T-helper 1 cell treated with Interleukin-12 subunit alpha and Interleukin-12 subunit beta and Interleukin-4 antibody, amounts not matched to agents 30 ng/mL and 1 ng/mL, for 36 hours (primary cell): ENCODE results near the gene PLD3. TPM values are rescaled to one million over a fixed set of nuclear protein-coding genes. Genes with fewer than 3 reads are reported as not detected.
"Not testable (repeated sequence)": the region's sequence is repeated elsewhere in the genome, so short reads cannot be mapped to it uniquely, and the experiment has no call there.

Experiments used
- intact Hi-C: fragments of 100-400 bp; cut with micrococcal nuclease; formaldehyde crosslinking; loops from one replicate; pipeline ENCODE4 v1.15.1; 2024
- total RNA-seq: library from RNA; stranded (reverse); gene quantifications from 2 replicates; pipeline ENCODE4 v1.2.3, GENCODE V29; 2022

The PLD3 gene
- total RNA-seq, 1 donor from 2014 or later = 67.0 TPM

DNA sequence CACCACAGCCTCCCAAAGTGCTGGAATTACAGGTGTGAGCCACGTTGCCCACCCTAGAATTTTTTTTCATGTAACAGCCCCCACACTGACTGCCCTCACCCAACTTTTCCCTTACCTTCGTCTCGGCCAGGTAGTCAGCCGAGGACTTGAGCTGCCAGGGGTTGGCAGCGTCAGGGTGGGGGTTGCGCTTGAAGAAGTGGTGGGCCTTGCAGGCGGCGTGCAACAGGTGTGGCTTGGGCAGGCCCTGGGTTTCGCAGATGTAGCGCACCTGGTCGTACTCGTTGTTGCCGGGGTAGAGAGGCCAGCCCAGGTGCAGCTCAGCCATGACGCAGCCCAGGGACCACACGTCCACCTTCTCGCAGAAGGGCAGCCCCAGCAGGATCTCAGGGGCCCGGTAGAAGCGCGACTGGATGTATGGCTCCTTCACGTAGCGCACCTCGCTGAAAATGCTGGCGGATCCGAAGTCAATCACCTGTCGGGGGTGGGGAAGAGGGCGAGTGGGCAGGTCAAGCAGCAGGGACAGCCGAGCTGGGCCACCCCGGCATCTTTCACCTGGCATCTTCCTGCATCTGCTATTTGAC, 35.3 kb downstream of the PLD3 start:
- intact Hi-C loops = no loop called here

DNA sequence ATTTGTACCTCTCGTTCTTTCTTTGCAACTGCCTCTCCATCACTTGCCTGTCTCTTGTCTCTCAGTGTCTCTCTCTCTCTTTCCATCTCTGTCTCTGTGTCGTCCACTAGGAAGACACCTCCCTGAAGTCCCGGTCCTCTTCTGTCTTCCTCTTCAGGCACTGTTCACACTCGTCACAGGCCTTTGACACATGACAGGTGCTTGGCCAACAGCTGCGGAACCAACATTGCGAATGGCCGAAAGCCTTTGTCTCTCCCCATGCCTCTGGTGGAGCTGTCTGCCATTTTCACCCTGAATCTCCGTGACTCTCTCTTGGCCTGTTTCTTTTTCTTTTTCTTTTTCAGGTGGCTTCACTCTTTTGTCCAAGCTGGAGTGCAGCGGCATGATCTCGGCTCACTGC, 38.7 kb downstream of the PLD3 start:
- intact Hi-C loops = no loop called here

GRCh38 chr19:40388481-40388880, 40.0 kb downstream of the PLD3 start:
- intact Hi-C loops = no loop called here

DNA sequence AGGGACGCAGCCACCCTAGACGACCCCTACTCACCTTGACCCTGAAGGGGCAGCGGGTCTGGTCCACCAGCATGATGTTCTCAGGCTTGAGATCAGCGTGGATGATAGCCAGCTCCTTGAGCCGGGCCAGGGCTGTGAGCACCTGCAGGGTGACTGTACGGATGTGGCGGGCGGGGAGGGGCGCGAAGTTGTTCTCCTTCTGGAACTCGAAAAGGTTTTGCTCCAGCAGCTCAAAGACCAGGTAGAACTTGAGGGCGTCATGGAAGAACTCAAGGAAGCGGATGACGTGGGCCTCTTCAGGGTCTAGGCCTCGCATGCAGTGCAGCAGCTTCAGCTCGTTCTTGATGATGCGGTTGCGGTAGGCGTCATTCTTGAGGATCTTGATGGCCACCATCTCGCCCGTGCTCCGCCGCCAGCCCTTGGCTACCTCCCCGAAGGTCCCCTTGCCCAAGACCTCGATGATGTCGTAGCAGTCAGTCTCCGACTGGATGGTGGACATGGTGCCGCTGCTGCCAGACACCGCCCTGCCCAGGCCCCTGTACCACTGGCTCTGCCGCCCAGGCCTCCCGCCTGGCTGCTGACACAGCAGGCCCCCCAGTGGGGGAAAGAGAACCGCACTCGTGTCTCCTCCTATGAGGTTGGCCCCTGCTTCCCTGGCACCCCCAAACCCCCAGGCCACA, 41.0 kb downstream of the PLD3 start:
- intact Hi-C loops = no loop called here

GRCh38 chr19:40390084-40390742, 41.7 kb downstream of the PLD3 start, which contains the start of gene HIPK4:
HIPK4 (minus strand) TSS chr19:40390181; CDS start chr19:40389902, 279 bp downstream.
- intact Hi-C loops = no loop called here

- intact Hi-C loops = no loop called here
Measured at GRCh38 chr19:40392123-40392522, 43.6 kb downstream of the PLD3 start.

DNA sequence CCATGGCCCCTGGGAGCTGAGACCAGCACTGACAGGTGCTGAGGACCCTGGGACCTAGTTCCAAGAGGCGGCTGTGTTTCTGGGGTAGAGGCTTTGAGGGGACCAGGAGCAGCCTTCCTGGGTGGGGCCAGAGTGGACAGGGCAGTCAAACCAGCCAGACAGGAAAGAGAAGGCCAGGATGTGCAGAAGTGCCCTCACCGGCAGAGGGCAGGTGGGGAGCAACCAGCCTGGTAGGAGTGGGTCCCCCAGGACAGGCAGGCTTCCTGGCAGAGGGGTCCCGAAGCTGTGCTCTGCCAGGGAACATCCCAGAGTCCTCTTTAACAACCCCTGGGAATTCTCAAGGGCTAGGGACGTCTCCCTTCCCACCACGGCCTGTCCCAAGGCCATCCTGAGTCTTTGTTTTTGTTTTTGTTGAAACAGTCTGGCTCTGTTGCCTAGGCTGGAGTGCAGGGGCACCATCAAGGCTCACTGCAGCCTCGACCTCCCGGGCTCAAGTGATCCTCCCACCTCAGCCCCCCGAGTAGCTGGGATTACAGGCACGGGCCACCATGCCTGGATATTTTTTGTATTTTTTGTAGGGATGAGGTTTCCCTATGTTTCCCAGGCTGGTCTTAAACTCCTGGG, 44.5 kb downstream of the PLD3 start:
- intact Hi-C loops = no loop called here

GRCh38 chr19:40393894-40394815, 45.7 kb downstream of the PLD3 start:
- intact Hi-C loops = no loop called here

DNA sequence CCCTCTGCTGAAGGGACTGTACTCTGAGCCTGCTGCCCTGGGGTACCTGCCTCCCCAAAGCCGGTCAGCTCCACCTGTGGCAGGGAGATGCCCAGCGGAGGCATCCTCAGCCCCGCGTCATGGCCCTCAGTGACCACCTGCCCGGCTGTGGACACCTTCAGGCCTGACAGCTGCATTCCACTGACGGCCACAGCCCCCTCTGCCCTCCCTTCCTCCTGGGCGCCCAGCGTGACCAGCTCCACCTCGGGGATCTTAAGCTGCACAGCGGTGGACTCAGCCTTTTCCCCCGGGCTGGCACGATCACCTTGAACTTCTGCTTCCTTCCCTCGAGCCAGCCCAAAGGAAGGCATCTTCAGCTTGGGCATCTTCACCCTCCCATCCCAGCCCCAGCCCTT, 46.3 kb downstream of the PLD3 start:
- intact Hi-C loops = no loop called here

GRCh38 chr19:40395956-40396355, 47.5 kb downstream of the PLD3 start:
- intact Hi-C loops = no loop called here

DNA sequence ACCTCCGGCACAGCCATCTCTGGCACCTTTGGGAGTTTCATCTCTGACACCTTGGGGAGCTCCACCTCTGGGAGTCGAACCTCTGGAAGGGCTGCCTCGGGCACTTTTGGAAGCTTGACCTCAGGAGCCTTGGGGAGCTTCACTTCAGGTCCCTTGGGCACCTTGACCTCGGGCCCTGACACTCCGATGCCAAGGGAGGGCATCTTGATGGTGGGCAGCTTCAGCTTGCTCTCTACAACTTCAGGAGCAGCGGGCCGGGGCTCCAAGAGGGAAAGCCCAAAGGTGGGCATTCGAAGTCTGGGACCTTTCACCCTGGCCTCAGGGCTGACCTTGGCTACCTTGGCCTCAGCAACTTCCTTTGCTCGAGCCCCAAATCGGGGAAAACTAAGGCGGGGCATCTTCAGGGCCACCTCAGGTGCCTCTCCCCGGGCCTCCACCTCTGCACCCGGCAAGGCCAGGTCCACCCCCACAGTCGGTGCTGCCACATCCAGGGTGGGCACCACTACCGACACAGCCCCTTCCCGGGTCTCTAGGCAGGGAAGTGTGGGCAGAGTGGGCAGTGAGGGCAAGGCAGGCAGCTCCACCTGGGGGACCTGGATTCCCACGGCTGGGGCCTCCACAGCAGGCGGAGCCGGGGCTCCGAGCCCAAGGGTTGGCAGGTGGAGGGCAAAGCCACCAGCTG, 48.5 kb downstream of the PLD3 start:
- intact Hi-C loops = no loop called here

DNA sequence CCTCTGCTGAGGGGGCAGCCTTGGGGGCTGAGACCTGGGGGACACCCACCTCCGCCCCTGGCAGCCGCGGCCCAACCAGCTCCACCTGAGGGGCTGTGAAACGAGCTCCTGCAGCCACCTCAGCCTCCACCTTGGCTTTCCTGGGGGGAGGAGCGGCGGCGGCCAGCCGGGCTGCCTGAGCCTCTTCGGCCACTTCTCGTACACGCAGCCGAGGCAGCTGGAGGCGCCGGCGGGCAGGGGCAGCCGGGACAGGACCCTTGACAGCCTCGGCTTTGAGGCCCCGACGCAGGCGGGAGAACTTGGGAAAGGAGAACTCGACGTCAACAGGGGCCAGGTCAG, 49.0 kb downstream of the PLD3 start:
- intact Hi-C loops = no loop called here

DNA sequence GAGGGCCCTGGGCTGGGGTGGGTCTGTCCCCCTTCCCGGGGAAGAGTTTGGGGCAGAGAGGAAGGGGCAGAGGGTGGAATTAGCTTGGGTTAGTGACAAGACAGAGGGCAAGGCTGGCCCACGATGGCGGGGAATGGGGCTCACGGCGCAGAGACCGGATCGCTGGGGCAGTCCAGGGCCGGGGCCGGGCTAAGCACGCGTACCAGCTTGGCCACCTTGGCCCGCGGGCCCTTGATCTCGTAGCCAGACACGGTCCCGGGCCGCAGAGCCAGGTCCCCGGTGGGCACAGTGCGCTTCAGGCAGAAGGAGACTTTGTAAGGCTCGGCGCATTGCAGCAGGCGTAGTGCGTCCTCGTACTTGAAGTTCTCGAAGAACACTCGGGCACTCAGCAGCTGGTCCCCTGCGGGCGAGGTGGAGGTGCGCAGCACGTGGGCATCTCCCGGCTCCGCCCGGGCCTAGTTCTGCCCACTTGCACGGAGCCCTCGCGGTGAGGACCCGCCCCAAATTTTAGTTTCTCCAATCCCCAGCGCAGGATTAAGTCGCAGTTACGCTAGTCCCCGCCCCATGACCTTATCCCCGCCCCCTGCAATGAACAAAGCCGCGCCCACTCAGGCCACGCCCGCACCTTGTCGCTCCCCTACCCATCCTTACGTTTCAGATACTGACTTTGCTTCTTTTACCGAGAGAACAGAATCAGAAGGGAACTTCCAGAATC, 50.1 kb downstream of the PLD3 start:
- intact Hi-C loops = no loop called here

DNA sequence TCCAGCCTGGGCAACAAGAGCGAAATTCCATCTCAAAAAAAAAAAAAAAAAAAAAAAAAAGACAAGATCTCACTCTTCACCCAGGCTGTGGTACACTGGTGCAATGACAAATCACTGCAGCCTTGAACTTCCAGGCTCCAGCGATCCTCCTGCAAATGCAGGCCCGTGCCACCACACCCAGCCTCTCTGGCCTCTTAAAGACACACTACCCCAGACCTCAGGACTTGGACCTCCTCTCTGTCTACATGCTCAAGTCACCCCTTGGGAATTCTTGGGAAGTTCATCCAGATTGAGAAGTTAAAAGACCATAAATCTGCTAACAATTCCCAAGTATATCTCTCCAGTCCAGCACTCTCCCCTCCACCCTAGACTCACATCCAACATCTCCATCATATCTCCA, 52.1 kb downstream of the PLD3 start:
- intact Hi-C loops = no loop called here

GRCh38 chr19:40403262-40403984, 54.9 kb downstream of the PLD3 start:
- intact Hi-C loops = loop anchor here (1.0 kb wide), 3 partner anchors 55 to 287 kb away; partner anchors contain the start of genes C19orf47, NUMBL and PLD3

DNA sequence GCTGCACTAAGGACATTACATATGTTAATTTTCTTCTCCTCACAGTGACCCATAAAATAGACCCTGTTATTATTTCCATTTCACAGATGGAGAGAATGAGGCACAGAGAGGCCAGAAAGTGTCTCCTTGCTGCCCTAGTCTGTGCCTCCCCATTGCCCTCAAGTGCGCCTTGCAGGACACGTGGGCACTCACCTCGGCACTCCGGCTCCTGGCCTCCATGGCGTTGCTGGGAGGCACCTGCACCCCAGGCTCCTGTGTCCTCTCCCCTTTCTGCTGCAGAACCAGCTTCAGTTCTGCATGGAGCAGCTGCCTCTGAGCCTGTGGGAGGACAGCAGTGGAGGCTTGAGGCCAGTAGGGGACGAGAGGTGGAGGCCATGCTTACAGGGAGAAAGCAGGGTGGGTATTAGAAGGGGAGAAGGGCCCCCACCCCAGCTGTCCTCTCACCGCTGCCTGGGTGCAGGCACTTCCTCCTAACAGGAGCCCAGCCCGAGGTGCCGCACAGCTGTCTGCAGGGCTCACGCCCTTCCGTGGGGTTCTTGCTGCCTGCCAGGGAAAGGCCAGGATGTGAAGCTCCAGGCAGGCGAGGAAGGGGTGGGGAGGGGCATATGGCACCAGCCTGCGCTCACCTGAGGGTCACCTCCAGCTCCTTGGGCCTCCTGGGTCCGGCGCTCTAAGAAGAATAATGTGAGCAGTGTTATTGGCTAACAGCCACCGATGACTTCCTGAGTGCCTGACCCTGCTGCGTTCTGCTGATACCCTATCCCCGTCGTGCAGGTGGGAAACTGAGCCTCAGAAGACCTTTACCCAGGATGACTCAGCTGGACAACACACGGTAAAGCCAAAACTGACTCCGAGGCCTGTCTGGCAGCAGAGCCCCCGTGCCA, 59.5 kb downstream of the PLD3 start:
- intact Hi-C loops = no loop called here

DNA sequence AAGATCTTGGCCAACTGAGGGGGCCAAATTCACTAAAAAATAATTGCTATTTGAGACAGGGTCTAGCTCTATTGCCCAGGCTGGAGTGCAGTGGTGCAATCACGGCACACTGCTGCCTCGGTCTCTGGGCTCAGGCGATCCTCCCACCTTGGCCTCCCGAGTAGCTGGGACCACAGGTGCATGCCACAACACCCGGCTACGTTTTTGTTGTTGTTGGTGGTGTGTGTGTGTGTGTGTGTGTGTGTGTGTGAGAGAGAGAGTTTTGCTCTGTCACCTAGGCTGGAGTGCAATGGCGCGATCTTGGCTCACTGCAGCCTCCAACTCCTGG, 60.1 kb downstream of the PLD3 start:
- intact Hi-C loops = not testable (repeated sequence)

GRCh38 chr19:40410030-40410389, 61.5 kb downstream of the PLD3 start:
- intact Hi-C loops = no loop called here
